Small intestine (tissue), 7 donors: ENCODE results near the gene TGM3. TPM values are rescaled to one million over a fixed set of nuclear protein-coding genes. Genes with fewer than 3 reads are reported as not detected.

ENCODE experiments used
- DNase-seq, 2 donors: peaks; one replicate each; pipeline versions ENCODE4 v3.0.0 to v3.0.0-alpha.2; 2013
- FAIRE-seq: peaks from 2 replicates; lab custom pipeline; 2012; peaks lifted over from hg19 to GRCh38; lab: Jason Lieb, UNC
- H3K27ac ChIP-seq, 3 donors: one replicate each; pipeline ENCODE4 v1.5.1; 2013; ENCODE audit warnings: low read length in 2 of 3, mild to moderate bottlenecking in 2 of 3, control low read depth in 1 of 3, inconsistent platforms in 1 of 3, low read depth in 1 of 3, moderate library complexity in 1 of 3
- H3K27me3 ChIP-seq, 3 donors: one replicate each; pipeline ENCODE4 v1.6.1; 2013; ENCODE audit warnings: low read length in 3 of 3, inconsistent platforms in 1 of 3; ENCODE audit not compliant: control insufficient read depth in 3 of 3, insufficient read depth in 3 of 3
- H3K36me3 ChIP-seq, 3 donors: one replicate each; pipeline ENCODE4 v1.6.1; 2013; ENCODE audit warnings: low read length in 3 of 3, inconsistent platforms in 1 of 3, low read depth in 1 of 3, mild to moderate bottlenecking in 1 of 3, moderate library complexity in 1 of 3; ENCODE audit not compliant: control insufficient read depth in 3 of 3, insufficient read depth in 2 of 3
- H3K4me1 ChIP-seq, 3 donors: one replicate each; pipeline ENCODE4 v1.6.1; 2013; ENCODE audit warnings: low read length in 2 of 3, inconsistent platforms in 1 of 3, low read depth in 1 of 3, mild to moderate bottlenecking in 1 of 3, moderate library complexity in 1 of 3; ENCODE audit not compliant: control insufficient read depth in 3 of 3, insufficient read depth in 2 of 3
- H3K4me3 ChIP-seq, 3 donors: one replicate each; pipeline ENCODE4 v1.5.1; 2013; ENCODE audit warnings: low read length in 3 of 3, control low read depth in 1 of 3, inconsistent platforms in 1 of 3, low read depth in 1 of 3, mild to moderate bottlenecking in 1 of 3, moderate library complexity in 1 of 3
- H3K9me3 ChIP-seq, 2 donors: one replicate each; pipeline ENCODE4 v1.6.1; 2013; ENCODE audit warnings: low read depth in 1 of 2, low read length in 1 of 2; ENCODE audit not compliant: control insufficient read depth in 2 of 2, insufficient read depth in 1 of 2
- WGBS, 3 donors: extraction: QIAGEN DNeasy Blood & Tissue Kit; methylation state at CpG; one replicate each; pipeline ENCODE4 v1.1.7; 2013; 5-methylcytosine and 5-hydroxymethylcytosine counted together
- polyA plus RNA-seq, 4 donors: library from polyadenylated mRNA; stranded (reverse) in 3 of 4; unstranded in 1 of 4; fragments of 200-250 nt in 3 of 4; fragments of 120-200 nt in 1 of 4; gene quantifications; one replicate each; pipeline versions ENCODE4 v1.2.1 to v1.2.3, GENCODE V29; 2013
- donor health status: healthy with polysubstance abuse.
- donor health status: control.
- donor health status: control.
- donor health status: Bipolar disorder and iron deficiency.
- donor health status: healthy.

TGM3 gene
- polyA plus RNA-seq, 4 donors = 0.35 to 1.6 (median 0.87) TPM

DNA sequence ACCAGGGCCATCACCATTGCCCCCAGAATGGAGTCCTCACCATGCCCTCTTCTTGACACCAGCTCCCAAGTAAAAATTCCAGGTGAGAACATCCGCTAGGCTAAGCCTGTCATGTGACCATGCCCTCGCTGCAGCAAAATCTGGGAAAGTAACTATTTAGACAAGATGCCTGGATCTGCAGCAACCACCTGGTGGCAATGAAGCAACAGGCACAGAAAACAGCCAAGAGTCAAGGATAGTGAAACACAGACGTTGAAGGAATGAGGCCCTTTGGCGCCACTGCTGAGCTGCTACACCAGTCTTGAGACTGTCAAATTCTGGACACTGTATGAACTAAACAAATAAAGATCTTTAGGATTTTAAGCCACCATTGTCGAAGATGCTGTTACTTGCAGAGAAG, 54.8 kb downstream of the TGM3 start:
- no peaks in the 10 kb centered on the region for H3K36me3 ChIP-seq
- FAIRE-seq (no peak), DNase-seq (no peak)
- peaks cover 0 to 3% (median 3%) of the 10 kb centered on the region in 3 donors for H3K27me3 ChIP-seq
- H3K27ac ChIP-seq = no peak overlapping the region
- no peaks in the 10 kb centered on the region for H3K9me3 ChIP-seq
- H3K4me1 ChIP-seq = no peaks in the 10 kb centered on the region
- no peak overlapping the region for H3K4me3 ChIP-seq
- 75 to 82% (median 80%) methylated on average over 5 of the region's 5 CpGs for WGBS, 3 donors

DNA sequence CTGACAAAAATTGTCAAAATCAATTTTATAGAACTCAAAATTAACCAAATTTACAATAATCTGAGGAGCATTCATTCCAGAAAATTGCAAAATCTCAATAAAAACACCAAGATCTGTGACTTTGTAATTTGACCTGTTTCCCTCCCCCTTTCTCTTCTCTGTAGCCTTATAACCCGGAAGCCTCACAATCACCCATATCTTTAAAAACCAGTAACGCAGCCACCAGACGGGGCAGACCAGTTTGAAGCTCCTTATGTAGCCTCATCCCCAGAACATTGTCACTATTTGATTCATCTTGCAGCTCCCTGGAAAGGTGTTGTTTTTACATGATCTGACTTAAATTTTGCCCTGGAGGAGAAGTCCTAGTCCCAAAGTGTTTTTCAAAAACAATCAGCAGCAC, 57.4 kb downstream of the TGM3 start:
- Histone ChIP-seq H3K4me1 (no peaks in the 10 kb centered on the region), H3K4me3 (no peak overlapping the region), H3K9me3 (no peaks in the 10 kb centered on the region), H3K36me3 (no peaks in the 10 kb centered on the region), H3K27ac (no peak overlapping the region), H3K27me3 (peaks cover 0 to 5% (median 5%) of the 10 kb centered on the region in 3 donors)
- no peak for DNase-seq
- WGBS, 3 donors = 65 to 68% (median 67%) methylated on average over 3 of the region's 3 CpGs
- no peak for FAIRE-seq

DNA sequence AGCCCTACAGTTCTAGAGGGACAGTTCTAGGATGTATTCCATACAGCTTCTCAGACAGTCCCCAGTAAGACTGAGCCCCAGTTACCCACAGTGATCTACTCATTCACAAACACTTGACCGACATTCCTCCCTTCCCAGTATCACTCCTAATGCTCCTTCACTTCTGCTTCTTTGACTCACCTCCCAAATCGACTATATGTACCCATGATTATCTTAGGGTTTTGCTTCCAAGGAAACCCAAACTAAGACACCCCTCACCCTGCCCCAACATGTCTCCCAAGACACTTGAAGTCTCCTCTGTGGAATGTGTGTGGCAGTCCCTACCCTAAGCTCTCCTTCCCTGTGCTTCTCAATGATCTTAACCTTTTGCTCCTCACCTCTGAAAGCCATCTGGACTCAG, 61.3 kb downstream of the TGM3 start:
- FAIRE-seq = no peak
- no peak overlapping the region for H3K27ac ChIP-seq
- no peak overlapping the region for H3K4me3 ChIP-seq
- DNase-seq = no peak
- peaks cover 0 to 4% of the 10 kb centered on the region in 2 donors for H3K9me3 ChIP-seq
- no peaks in the 10 kb centered on the region for H3K4me1 ChIP-seq
- no peaks in the 10 kb centered on the region for H3K36me3 ChIP-seq
- H3K27me3 ChIP-seq = peaks cover 0 to 5% (median 5%) of the 10 kb centered on the region in 3 donors
- 45 to 77% (median 69%) methylated on average over 2 of the region's 2 CpGs for WGBS, 3 donors

DNA sequence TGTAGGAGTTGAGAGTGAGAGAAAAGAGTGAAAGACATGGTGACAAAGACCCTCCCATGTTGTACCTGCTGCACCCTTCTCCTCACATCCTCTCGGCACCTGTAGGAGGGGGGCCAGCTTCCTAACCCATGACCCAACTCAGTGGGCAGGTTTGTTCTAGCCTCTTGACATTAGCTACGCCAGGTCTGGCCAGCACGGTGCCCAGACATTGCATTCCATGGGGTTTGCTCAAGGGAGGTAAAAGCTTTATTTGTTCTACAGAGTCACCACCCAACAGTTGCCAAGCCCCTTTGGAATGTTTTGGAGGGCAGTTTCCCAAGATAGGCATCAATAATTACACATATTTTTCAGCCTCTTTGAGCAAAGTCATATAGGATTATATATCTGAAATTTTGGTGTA, 62.2 kb downstream of the TGM3 start:
- Histone ChIP-seq H3K27ac (no peak overlapping the region), H3K4me3 (no peak overlapping the region), H3K27me3 (peaks cover 0 to 5% (median 5%) of the 10 kb centered on the region in 3 donors), H3K4me1 (no peaks in the 10 kb centered on the region), H3K36me3 (no peaks in the 10 kb centered on the region), H3K9me3 (peaks cover 0 to 5% of the 10 kb centered on the region in 2 donors)
- no peak for DNase-seq
- 76 to 83% (median 81%) methylated on average over 3 of the region's 3 CpGs for WGBS, 3 donors
- FAIRE-seq = no peak

DNA sequence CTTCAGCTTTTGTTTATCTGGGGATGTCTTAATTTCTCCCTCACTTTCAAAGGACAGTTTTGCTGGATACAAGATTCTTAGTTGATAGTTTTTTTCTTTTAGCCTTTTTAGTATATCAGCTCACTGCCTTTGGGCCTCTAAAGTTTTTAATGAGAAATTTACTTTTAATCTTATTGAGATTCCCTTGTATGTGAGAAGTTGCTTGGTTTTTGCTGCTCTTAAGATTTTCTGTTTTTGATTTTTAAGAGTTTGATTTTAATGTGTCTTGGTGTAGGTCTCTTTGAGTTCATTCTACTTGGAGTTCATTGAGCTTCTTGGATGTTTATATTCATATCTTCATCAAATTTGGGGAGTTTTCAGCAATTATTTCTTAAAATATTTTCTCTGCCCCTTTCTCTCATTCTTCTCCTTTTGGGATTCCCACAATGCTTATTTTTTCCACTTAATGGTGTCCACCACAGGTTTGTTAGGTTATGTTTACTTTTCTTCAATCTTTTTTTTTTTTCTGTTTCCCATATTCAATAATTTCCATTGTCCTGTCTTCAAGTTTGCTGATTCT, 65.3 kb downstream of the TGM3 start:
- Histone ChIP-seq H3K27me3 (peaks cover 0 to 5% (median 2%) of the 10 kb centered on the region in 3 donors), H3K4me1 (no peaks in the 10 kb centered on the region), H3K4me3 (no peak overlapping the region), H3K27ac (no peak overlapping the region), H3K9me3 (peaks cover 0 to 5% of the 10 kb centered on the region in 2 donors), H3K36me3 (no peaks in the 10 kb centered on the region)
- FAIRE-seq (no peak), DNase-seq (no peak)

DNA sequence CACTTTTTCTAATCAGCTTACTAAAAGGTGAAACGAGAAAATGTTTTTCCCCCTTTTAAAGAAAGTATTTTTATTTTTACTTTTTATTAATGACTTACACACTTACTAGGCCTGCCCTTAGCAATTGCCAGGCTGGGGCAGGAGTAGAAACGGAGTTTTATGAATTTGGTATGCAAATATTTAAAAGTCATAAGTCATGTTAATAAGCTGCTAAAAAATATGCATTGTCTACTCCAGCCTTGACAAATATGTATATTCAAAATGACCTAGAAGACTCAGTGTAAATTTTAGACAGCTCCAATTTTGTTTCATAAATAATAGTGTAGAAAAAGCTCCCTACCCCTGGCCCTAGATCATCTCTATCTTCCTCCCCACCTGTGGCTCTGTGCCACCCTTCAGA, 67.4 kb downstream of the TGM3 start:
- H3K27ac ChIP-seq = no peak overlapping the region
- no peaks in the 10 kb centered on the region for H3K27me3 ChIP-seq
- no peaks in the 10 kb centered on the region for H3K4me1 ChIP-seq
- peaks cover 0 to 5% of the 10 kb centered on the region in 2 donors for H3K9me3 ChIP-seq
- FAIRE-seq = no peak
- DNase-seq = no peak
- no peak overlapping the region for H3K4me3 ChIP-seq
- 74 to 89% (median 81%) methylated on average over 2 of the region's 2 CpGs for WGBS, 3 donors
- H3K36me3 ChIP-seq = no peaks in the 10 kb centered on the region

DNA sequence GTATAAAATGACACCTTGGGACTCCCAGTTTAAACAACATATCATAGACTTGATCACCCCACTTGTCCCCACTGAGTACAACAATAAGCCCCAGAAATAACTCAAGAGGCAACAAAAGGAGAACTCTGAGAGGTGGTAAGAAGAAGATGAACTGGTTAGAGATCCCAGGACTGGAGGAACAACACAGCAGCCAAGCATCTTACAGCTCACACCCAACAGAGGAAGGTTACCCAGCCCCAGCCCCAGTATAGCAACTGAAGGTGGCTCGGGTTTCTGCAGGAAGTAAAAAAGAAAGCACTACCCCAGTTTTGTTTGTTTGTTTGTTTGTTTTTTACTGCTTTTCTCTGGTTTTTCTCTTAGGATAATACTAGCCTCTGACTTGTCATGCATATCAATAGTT, 67.8 kb downstream of the TGM3 start:
- H3K9me3 ChIP-seq = peaks cover 0 to 5% of the 10 kb centered on the region in 2 donors
- 31 to 57% (median 33%) methylated on average over 1 of the region's 1 CpG for WGBS, 3 donors
- no peaks in the 10 kb centered on the region for H3K36me3 ChIP-seq
- DNase-seq = no peak
- no peaks in the 10 kb centered on the region for H3K27me3 ChIP-seq
- no peak overlapping the region for H3K4me3 ChIP-seq
- no peak for FAIRE-seq
- no peak overlapping the region for H3K27ac ChIP-seq
- no peaks in the 10 kb centered on the region for H3K4me1 ChIP-seq

DNA sequence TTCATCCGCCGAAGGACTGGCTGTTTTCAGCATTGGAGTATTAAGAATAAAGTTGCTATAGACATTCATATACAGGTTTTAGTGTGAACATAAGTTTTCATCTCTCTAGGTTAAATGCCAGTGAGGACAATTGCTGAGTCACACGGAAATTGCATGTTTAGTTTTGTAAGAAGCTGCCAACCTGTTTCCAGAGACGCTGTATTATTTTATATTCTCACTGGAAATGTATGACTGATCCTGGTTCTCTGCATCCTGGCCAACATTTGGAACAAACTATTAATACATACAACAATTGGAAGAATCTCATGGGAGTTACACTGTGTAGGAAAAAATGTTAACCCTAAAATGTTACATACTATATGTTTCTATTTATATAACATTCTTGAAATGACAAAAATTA, 68.2 kb downstream of the TGM3 start:
- Histone ChIP-seq H3K36me3 (no peaks in the 10 kb centered on the region), H3K4me3 (no peak overlapping the region), H3K27me3 (no peaks in the 10 kb centered on the region), H3K4me1 (no peaks in the 10 kb centered on the region), H3K9me3 (peaks cover 0 to 5% of the 10 kb centered on the region in 2 donors), H3K27ac (no peak overlapping the region)
- FAIRE-seq (no peak), DNase-seq (no peak)
- WGBS, 3 donors = 72 to 83% (median 79%) methylated on average over 4 of the region's 4 CpGs

DNA sequence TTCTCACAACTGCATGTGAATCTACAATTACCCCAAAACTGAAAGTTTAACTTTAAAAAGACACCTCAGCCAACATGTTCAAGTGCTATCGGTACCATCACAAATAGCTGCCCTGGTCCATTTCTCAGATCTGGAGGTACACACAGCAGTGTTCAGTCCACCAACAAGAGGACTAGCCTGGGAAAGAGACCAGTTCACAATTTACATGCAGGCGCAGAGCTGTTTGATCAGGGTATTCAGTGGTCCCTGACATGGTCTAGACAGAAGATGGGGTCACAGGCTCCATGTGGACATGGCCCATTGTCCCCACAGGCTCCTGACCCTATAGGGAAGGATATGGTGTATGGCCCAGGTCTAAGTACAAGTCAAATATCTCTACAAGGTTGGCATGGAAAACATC, 69.3 kb downstream of the TGM3 start:
- H3K27ac ChIP-seq = no peak overlapping the region
- no peak overlapping the region for H3K4me3 ChIP-seq
- peaks cover 0 to 5% of the 10 kb centered on the region in 2 donors for H3K9me3 ChIP-seq
- H3K36me3 ChIP-seq = no peaks in the 10 kb centered on the region
- no peaks in the 10 kb centered on the region for H3K27me3 ChIP-seq
- FAIRE-seq (no peak), DNase-seq (no peak)
- H3K4me1 ChIP-seq = no peaks in the 10 kb centered on the region
- WGBS, 3 donors = 95 to 99% (median 96%) methylated on average over 2 of the region's 2 CpGs
